PC-3 (cell line): ENCODE measurements around the gene TMCC2.

ENCODE experiments used
- CTCF ChIP-seq: fragments of 300-600 bp; sonication (generic); conservative IDR thresholded peaks from 2 replicates; pipeline ENCODE4 v1.5.1; 2017; ENCODE audit warnings: antibody characterized with exemption, low read depth, mild to moderate bottlenecking, low read length
- EZH2 ChIP-seq: fragments of 300-600 bp; sonication (generic); IDR thresholded peaks from one replicate; pipeline ENCODE4 v1.6.1; 2017; ENCODE audit warnings: antibody characterized with exemption, mild to moderate bottlenecking, low read length; ENCODE audit not compliant: unreplicated experiment

GRCh38 chr1:205189131-205189530 is 38.6 kb upstream of the TMCC2 start:
- TF ChIP-seq EZH2 (no peak), CTCF (no peak)
